Kidney (tissue), 14 donors: ENCODE data around the gene LYST. TPM values are rescaled to one million over a fixed set of nuclear protein-coding genes. Genes with fewer than 3 reads are reported as not detected.

Experiments
- DNase-seq, 5 donors: peaks; one replicate each; pipeline ENCODE4 v3.0.0-alpha.2; 2013 to 2020
- FAIRE-seq: peaks from 2 replicates; lab custom pipeline; 2012; peaks lifted over from hg19 to GRCh38; lab: Jason Lieb, UNC
- H3K27ac ChIP-seq, 2 donors: one replicate each; pipeline ENCODE4 v1.7.0; 2013; ENCODE audit warnings: low read depth in 2 of 2, low read length in 2 of 2, inconsistent platforms in 1 of 2
- H3K27me3 ChIP-seq: one replicate; pipeline ENCODE4 v1.7.1; 2013; ENCODE audit warnings: low read length, inconsistent platforms; ENCODE audit not compliant: control insufficient read depth, insufficient read depth
- H3K36me3 ChIP-seq, 3 donors: one replicate each; pipeline versions ENCODE4 v1.7.0 to v1.7.1; 2013; ENCODE audit warnings: low read length in 3 of 3, control low read depth in 1 of 3, inconsistent platforms in 1 of 3; ENCODE audit not compliant: insufficient read depth in 3 of 3, control insufficient read depth in 2 of 3
- H3K4me1 ChIP-seq, 3 donors: one replicate each; pipeline versions ENCODE4 v1.7.0 to v1.7.1; 2013; ENCODE audit warnings: low read length in 3 of 3, inconsistent platforms in 1 of 3, low read depth in 1 of 3; ENCODE audit not compliant: control insufficient read depth in 2 of 3, insufficient read depth in 2 of 3
- H3K4me3 ChIP-seq, 3 donors: one replicate each; pipeline versions ENCODE4 v1.7.0 to v1.8.1; 2013; ENCODE audit warnings: low read length in 3 of 3, control low read depth in 1 of 3, inconsistent platforms in 1 of 3
- H3K9ac ChIP-seq, 3 donors: one replicate each; pipeline versions ENCODE4 v1.7.0 to v1.7.1; 2013; ENCODE audit warnings: low read length in 3 of 3, control low read depth in 1 of 3, inconsistent platforms in 1 of 3
- H3K9me3 ChIP-seq, 3 donors: one replicate each; pipeline versions ENCODE4 v1.7.0 to v1.7.1; 2013; ENCODE audit warnings: low read length in 3 of 3, control low read depth in 1 of 3, inconsistent platforms in 1 of 3; ENCODE audit not compliant: control insufficient read depth in 2 of 3, insufficient read depth in 1 of 3
- CTCF ChIP-seq: IDR thresholded peaks from 3 replicates; pipeline ENCODE4 v1.5.1; 2012; ENCODE audit warnings: mild to moderate bottlenecking, moderate library complexity, borderline replicate concordance; ENCODE audit not compliant: insufficient read depth; ENCODE audit errors: extremely low read depth
- intact Hi-C: fragments of 100-400 bp; cut with DNase I; formaldehyde crosslinking; loops from one replicate; pipeline ENCODE4 v1.11.1; 2022
- polyA plus RNA-seq: library from polyadenylated mRNA; stranded (reverse); fragments of 350-450 nt; fragmentation: Illumina TruSeq; extraction: RNeasy Lipid Tissue Mini Kit (QIAGEN cat#74804); gene quantifications from one replicate; pipeline ENCODE4 v1.2.3, GENCODE V29; 2014; ENCODE audit warnings: low read depth, low replicate concordance; ENCODE audit not compliant: insufficient read depth
- total RNA-seq: library from RNA; stranded (reverse); fragmentation: NEBNext Ultra II Directional; extraction: Animal tissue kit (Norgen Biotek cat#: 25700); gene quantifications from one replicate; pipeline ENCODE4 v1.2.1, GENCODE V29; 2021
- donor health status: control.
- donor health status: control.
- donor health status: control.
- donor health status: control.
- donor health status: control.
- donor health status: DM: yes; HTN: yes; CAD: no.
- donor health status: Normal renal cell carcinoma (clear cell type).

Gene LYST
- total and polyA plus RNA-seq, 2 donors from 2014 or later = 4.6 to 30.3 TPM

GRCh38 chr1:235843461-235843961 is 23.2 kb downstream of the LYST start:
- intact Hi-C loops = no loop called here
- Histone ChIP-seq H3K36me3 (no peaks in the 10 kb centered on the region), H3K9me3 (no peaks in the 10 kb centered on the region), H3K9ac (no peak overlapping the region), H3K4me3 (no peak overlapping the region), H3K27me3 (no peaks in the 10 kb centered on the region), H3K27ac (no peak overlapping the region), H3K4me1 (no peaks in the 10 kb centered on the region)
- no peak for FAIRE-seq
- TF ChIP-seq CTCF = peak; percentile 39
- peak in 2 of 5 donors; percentile 30 to 61 for DNase-seq

DNA sequence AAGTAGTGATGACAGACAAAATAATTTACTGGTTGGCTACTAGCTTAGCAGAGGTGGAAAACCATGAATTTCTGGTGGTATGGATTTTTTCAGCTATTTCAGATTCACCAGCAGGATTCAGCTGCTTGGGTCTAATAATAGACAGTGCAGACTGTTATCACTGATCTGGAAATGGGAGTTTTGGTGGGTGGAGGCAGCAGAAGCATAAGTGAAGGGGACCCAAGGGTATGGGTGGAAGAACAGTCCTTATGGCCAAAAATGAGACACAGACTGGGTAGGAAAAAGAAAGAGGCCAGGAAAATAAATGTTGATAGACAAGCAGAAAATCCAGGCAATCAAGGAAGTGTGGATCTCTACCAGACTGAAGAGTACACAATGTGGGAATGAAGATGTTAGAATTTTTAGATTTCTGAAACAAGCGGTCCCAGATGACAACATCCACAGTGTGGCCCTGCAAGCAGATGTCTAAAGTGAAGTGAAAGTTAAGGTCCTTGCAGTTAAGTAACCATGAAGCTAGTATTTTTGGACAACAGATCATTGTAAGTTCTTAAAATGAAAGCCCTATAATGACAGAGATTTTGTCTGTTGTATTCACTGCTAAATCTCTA is 24.7 kb downstream of the LYST start:
- no peaks in the 10 kb centered on the region for H3K27me3 ChIP-seq
- FAIRE-seq = no peak
- TF ChIP-seq CTCF = no peak

DNA sequence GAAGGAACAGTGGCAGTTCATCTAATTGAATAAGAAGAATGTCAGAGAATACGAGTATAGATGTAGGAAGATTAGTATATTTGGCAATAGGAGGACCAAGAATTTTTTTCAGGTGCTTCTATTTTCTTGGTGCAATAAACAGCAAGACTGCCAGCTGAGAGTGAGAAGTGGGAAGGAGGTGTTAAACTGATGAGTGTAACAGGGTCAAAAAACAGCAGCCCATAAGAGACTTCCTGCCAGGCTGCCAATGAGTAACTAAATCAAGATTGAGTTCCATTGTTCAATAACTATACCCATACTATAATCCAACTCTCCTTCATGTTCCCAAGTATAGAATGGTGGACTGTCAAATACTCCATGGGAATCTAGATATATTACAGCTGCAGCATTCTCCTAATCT is 28.7 kb downstream of the LYST start:
- H3K9ac ChIP-seq = no peak overlapping the region
- no peaks in the 10 kb centered on the region for H3K27me3 ChIP-seq
- H3K36me3 ChIP-seq = no peaks in the 10 kb centered on the region
- DNase-seq (no peak), FAIRE-seq (no peak)
- H3K4me1 ChIP-seq = no peaks in the 10 kb centered on the region
- H3K27ac ChIP-seq = no peak overlapping the region
- no peak for TF ChIP-seq CTCF
- H3K4me3 ChIP-seq = no peak overlapping the region
- H3K9me3 ChIP-seq = no peaks in the 10 kb centered on the region
- intact Hi-C loops = no loop called here

More for the DNA sequence above, 24.7 kb downstream of the LYST start:
- H3K4me1 ChIP-seq = no peaks in the 10 kb centered on the region
- H3K9me3 ChIP-seq = no peaks in the 10 kb centered on the region
- no peaks in the 10 kb centered on the region for H3K36me3 ChIP-seq
- no peak overlapping the region for H3K4me3 ChIP-seq
- intact Hi-C loops = no loop called here
- DNase-seq = no peak
- no peak overlapping the region for H3K27ac ChIP-seq
- no peak overlapping the region for H3K9ac ChIP-seq
